ENCODE measurements around the gene CDH4.

CDH4 gene

DNA sequence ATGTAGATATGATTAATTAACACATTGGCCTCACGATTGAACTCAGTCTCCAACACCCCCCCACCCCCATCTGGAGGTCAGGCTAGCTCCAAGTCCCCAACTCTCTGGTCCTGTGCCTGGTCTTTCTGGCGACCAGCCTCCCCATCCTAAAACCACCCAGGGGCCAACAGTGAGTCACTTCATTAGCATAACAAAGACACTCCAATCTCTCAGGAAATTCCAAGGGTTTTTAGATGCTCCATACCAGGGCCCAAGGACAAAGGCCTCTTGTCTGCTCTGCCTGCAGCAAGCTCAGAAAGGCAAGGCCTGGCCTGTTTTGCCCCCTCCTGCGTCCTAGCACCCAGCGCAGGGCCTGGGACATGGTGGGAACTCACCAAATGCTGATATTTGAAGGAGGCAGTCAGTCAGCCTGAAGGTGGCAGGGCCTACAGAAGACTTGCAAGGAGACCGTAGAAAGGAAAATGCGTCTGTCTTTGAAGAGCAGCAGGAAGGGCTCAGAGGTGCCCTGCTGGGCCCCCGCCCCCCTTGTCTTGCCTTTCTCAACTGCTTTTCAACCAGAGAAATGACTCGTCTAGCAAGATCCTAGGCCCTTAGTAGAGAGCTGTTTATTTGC lies 184.7 kb downstream of the CDH4 start:
- H3K27me3 ChIP-seq (ENCODE audit: control insufficient read depth, insufficient read depth, low read length), result no peaks in the 10 kb centered on the region
- no peaks in the 10 kb centered on the region for H3K9me3 ChIP-seq (replicated peaks; ENCODE audit: low read length)
- H3K36me3 ChIP-seq (ENCODE audit: insufficient read depth, low read length), result peaks cover 3% of the 10 kb centered on the region
- no peak overlapping the region for H3K4me3 ChIP-seq (ENCODE audit: low read length)
- peak overlapping the region; percentile 65 for H3K4me2 ChIP-seq (ENCODE audit: low read length)
- peaks cover 23% of the 10 kb centered on the region for H3K4me1 ChIP-seq (ENCODE audit: control insufficient read depth, insufficient read depth, low read length)
- peak overlapping the region; percentile 12 for H3K9ac ChIP-seq (ENCODE audit: low read depth, low read length)

DNA sequence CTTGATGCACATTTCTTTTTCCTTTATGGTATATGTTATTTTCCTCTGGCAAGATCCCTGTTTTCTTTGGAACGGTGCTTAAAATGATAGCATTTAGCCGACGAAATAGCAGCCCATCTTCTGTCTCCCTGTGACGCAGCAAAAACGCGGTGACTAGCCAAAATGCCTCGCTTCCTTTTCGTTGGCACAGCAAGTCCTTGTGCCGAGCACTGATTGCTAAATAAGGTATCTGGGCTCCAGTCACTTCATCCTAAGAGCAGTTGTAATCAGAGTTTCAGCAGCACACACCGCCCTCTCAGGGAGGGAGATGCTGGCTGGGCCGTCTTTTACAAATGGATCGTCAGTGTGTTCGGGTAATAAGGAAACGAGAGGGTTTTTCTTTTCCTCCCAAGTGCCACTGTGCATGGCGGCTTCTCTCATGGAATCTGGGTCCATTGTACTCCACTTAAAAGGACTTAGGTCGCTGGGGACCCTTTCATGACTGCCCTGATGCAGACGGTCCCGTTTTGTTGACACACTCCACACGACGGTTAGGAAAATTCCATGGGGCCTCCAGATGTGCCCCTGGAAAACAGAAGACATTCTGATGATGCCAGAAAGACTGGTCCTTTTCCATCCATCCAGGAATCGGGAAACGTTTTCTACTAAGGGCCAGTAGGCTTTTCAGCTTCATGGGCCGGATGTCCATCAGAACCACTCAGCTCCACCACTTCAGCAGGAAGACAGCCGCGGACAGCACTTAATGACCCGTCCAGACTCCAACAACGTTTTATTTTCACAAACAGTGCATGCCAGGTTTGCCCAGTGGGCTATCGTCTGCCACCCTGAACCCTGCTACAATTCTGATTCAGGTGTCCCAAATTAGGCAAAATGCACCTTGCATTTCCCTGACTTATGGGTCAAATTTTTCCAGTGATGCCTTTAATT lies 185.5 kb downstream of the CDH4 start:
- Histone ChIP-seq H3K27me3 (ENCODE audit: control insufficient read depth, insufficient read depth, low read length) (no peaks in the 10 kb centered on the region), H3K4me3 (ENCODE audit: low read length) (no peak overlapping the region), H3K4me2 (ENCODE audit: low read length) (peak overlapping the region; percentile 65), H3K9ac (ENCODE audit: low read depth, low read length) (no peak overlapping the region), H3K36me3 (ENCODE audit: insufficient read depth, low read length) (peaks cover 3% of the 10 kb centered on the region), H3K4me1 (ENCODE audit: control insufficient read depth, insufficient read depth, low read length) (peaks cover 23% of the 10 kb centered on the region), H3K9me3 (replicated peaks; ENCODE audit: low read length) (no peaks in the 10 kb centered on the region)

DNA sequence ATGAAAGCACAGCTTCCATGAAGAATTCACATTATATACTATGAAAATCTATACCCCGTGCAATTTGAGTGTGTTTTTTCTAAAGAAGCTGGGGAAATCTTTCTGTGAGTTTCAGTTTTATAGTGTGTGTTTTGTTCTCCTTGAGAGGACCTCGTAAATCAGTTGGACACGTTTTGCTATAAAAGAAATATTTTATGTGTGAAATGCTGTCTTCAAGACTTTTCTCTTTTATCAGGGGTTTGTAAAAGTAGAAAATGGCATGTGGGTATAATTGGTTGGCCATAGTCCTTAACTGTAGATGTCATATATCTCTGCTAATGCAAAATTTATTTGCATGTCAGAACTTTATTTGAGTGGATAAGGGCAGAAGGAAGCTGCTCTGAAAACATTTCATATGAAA lies 186.2 kb downstream of the CDH4 start:
- Histone ChIP-seq H3K4me1 (ENCODE audit: control insufficient read depth, insufficient read depth, low read length) (peaks cover 27% of the 10 kb centered on the region), H3K4me3 (ENCODE audit: low read length) (no peak overlapping the region), H3K36me3 (ENCODE audit: insufficient read depth, low read length) (peaks cover 3% of the 10 kb centered on the region)

DNA sequence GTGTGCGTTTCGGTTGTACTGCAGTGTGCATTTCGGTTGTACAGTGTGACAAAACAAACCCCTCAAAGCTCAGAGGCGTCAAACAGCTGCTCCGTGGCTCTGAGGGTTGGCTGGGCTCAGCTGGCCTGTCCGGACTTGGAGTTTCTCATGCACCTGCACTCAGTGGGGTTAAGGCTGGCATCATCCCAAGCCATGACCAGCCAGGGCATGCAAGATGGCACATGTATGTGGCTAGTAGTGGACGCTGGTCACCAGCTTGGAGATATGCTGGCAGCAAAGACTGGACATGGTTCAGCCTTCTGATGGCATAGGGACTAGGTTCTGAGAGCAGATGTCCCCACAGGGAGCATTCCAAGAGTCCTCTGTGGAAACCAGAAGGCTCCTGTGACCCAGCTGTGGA lies 187.2 kb downstream of the CDH4 start:
- Histone ChIP-seq H3K36me3 (ENCODE audit: insufficient read depth, low read length) (peaks cover 3% of the 10 kb centered on the region), H3K9ac (ENCODE audit: low read depth, low read length) (no peak overlapping the region), H3K27me3 (ENCODE audit: control insufficient read depth, insufficient read depth, low read length) (no peaks in the 10 kb centered on the region), H3K9me3 (replicated peaks; ENCODE audit: low read length) (no peaks in the 10 kb centered on the region), H3K4me1 (ENCODE audit: control insufficient read depth, insufficient read depth, low read length) (peaks cover 27% of the 10 kb centered on the region), H3K4me3 (ENCODE audit: low read length) (no peak overlapping the region), H3K4me2 (ENCODE audit: low read length) (no peak overlapping the region)

More for the DNA sequence above, 186.2 kb downstream of the CDH4 start:
- H3K9ac ChIP-seq (ENCODE audit: low read depth, low read length), result no peak overlapping the region
- no peaks in the 10 kb centered on the region for H3K9me3 ChIP-seq (replicated peaks; ENCODE audit: low read length)
- H3K4me2 ChIP-seq (ENCODE audit: low read length), result no peak overlapping the region
- H3K27me3 ChIP-seq (ENCODE audit: control insufficient read depth, insufficient read depth, low read length), result no peaks in the 10 kb centered on the region

DNA sequence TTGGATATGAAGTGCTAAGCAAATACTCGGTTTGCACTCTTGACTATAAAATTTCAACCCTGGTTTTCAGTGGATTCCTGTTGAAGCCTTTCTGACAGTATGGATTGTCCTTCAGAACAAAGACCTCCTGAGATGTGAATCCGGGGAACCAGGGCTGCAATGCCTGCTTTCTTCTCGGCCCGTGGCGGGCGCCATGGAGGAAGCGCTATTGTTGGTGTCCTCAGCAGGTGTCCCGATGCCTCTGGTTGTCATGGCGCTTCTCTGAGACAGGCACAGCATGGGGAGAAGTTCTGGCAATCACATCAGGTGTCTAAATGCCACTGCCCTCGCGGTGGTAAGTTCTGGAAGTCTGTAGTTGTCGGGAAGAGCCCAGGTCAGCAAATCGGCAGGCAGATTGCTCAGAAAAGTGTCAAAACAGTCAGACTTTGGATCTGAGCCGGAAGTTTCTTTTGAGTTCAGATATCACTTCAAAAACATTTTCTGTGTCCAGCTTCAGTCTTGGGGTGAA lies 188.5 kb downstream of the CDH4 start:
- Histone ChIP-seq H3K9ac (ENCODE audit: low read depth, low read length) (no peak overlapping the region), H3K27me3 (ENCODE audit: control insufficient read depth, insufficient read depth, low read length) (no peaks in the 10 kb centered on the region), H3K9me3 (replicated peaks; ENCODE audit: low read length) (no peaks in the 10 kb centered on the region), H3K36me3 (ENCODE audit: insufficient read depth, low read length) (peaks cover 3% of the 10 kb centered on the region), H3K4me1 (ENCODE audit: control insufficient read depth, insufficient read depth, low read length) (peaks cover 27% of the 10 kb centered on the region), H3K4me2 (ENCODE audit: low read length) (no peak overlapping the region), H3K4me3 (ENCODE audit: low read length) (no peak overlapping the region)

DNA sequence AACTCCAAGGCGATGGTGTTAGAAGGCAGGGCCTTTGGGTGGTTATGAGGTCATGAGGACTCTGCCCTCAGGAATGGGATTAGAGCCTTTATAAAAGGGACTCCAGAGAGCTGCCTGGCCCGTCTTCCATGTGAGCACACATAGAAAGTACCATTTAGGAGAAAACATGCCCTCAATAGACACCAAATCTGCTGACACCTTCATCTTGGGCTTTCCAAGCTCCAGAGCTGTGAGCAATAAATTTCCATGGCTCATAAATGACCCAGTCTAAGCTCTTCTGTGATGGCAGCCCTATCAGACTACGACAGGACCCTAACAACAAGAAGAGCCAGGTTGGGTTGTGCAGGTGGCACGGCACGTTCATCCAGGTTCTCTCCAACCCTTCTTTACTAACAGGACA lies 189.5 kb downstream of the CDH4 start:
- H3K36me3 ChIP-seq (ENCODE audit: insufficient read depth, low read length), result no peaks in the 10 kb centered on the region
- H3K4me1 ChIP-seq (ENCODE audit: control insufficient read depth, insufficient read depth, low read length), result peaks cover 17% of the 10 kb centered on the region
- H3K9me3 ChIP-seq (replicated peaks; ENCODE audit: low read length), result no peaks in the 10 kb centered on the region
- H3K9ac ChIP-seq (ENCODE audit: low read depth, low read length), result no peak overlapping the region
- H3K4me2 ChIP-seq (ENCODE audit: low read length), result no peak overlapping the region
- H3K4me3 ChIP-seq (ENCODE audit: low read length), result no peak overlapping the region
- no peaks in the 10 kb centered on the region for H3K27me3 ChIP-seq (ENCODE audit: control insufficient read depth, insufficient read depth, low read length)

DNA sequence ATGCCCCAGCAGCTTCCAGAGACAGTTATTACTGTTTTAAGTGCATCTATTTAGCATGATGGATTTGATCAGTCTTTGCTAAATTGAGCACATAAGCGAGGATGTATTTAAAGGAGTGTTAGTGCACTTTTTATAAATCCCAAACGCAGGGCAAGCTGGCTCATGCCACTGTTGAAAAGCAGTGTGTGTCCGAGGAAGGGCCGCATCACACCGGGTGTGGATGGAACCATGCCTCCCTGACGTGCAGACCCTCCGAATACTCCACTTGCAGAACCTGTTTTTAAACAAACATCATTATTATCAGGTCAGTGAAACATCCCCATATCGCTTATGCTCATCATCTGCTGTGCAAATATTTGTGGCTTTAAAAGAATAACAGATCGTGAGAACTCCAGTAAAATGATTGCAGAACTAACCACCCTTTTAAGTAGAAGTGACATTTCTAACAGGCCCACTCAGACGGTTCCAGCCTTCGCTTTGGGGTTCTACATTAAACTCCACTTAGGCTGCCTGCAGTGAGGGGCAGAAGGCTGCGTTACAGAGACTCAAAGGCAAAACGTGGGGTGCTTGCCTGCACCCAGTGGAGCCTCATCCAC lies 190.1 kb downstream of the CDH4 start:
- no peaks in the 10 kb centered on the region for H3K36me3 ChIP-seq (ENCODE audit: insufficient read depth, low read length)
- no peaks in the 10 kb centered on the region for H3K9me3 ChIP-seq (replicated peaks; ENCODE audit: low read length)
- no peak overlapping the region for H3K4me2 ChIP-seq (ENCODE audit: low read length)
- H3K9ac ChIP-seq (ENCODE audit: low read depth, low read length), result no peak overlapping the region
- H3K4me1 ChIP-seq (ENCODE audit: control insufficient read depth, insufficient read depth, low read length), result peaks cover 11% of the 10 kb centered on the region
- H3K27me3 ChIP-seq (ENCODE audit: control insufficient read depth, insufficient read depth, low read length), result no peaks in the 10 kb centered on the region
- no peak overlapping the region for H3K4me3 ChIP-seq (ENCODE audit: low read length)

DNA sequence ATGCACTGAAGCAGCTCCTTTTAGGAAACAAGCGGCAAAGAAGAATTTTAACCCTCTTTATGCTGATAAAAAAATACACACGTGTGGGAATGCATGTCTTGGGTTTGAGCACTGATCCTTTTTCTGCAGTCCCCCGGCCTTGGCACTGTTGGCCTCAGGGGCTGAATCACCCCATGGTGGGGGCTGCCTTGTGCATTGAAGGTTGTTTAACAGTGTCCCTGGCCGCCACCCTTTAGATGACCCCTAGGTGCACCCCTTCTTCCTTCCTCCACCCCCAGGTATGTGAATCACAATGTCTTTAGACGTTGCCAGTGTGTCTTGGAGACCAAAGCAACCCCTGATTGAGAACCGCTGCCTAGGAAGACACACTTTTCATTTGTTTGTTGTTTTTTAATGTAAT lies 190.7 kb downstream of the CDH4 start:
- H3K4me3 ChIP-seq (ENCODE audit: low read length), result no peak overlapping the region
- H3K9me3 ChIP-seq (replicated peaks; ENCODE audit: low read length), result no peaks in the 10 kb centered on the region
- no peak overlapping the region for H3K4me2 ChIP-seq (ENCODE audit: low read length)
- H3K9ac ChIP-seq (ENCODE audit: low read depth, low read length), result no peak overlapping the region
- no peaks in the 10 kb centered on the region for H3K36me3 ChIP-seq (ENCODE audit: insufficient read depth, low read length)
- H3K4me1 ChIP-seq (ENCODE audit: control insufficient read depth, insufficient read depth, low read length), result peaks cover 6% of the 10 kb centered on the region
- no peaks in the 10 kb centered on the region for H3K27me3 ChIP-seq (ENCODE audit: control insufficient read depth, insufficient read depth, low read length)

DNA sequence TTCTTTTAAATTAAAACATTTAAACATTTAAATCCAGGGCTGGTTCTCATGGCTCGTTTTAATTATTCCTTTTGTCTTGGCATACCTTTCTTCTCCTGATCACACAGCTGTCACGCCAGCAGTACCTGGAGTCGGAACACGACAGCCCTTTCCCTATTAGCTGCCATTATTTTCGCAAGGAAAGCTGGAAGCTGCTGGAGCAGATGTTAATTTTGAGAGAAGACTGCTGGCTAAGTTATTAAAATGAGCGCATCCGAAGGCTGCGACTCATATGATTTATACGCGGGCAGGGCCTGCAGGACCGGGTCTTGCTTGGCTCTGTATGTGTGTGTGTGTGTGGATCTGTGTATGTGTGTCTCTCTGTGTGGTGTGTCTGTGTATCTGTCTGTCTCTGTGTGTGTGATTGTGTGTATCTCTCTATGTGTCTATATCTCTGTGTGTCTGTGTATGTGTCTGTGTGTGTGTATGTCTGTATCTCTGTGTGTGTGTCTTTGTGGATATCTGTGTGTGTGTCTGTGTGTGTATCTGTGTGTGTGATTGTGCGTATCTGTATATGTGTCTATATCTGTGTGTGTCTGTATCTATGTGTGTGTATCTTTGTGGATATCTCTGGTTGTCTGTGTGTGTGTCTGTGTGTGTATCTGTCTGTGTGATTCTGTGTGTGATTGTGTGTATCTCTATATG lies 191.5 kb downstream of the CDH4 start:
- H3K9me3 ChIP-seq (replicated peaks; ENCODE audit: low read length), result no peaks in the 10 kb centered on the region
- H3K4me1 ChIP-seq (ENCODE audit: control insufficient read depth, insufficient read depth, low read length), result peaks cover 4% of the 10 kb centered on the region
- H3K4me3 ChIP-seq (ENCODE audit: low read length), result no peak overlapping the region
- no peak overlapping the region for H3K4me2 ChIP-seq (ENCODE audit: low read length)
- no peaks in the 10 kb centered on the region for H3K36me3 ChIP-seq (ENCODE audit: insufficient read depth, low read length)
- H3K27me3 ChIP-seq (ENCODE audit: control insufficient read depth, insufficient read depth, low read length), result no peaks in the 10 kb centered on the region
- H3K9ac ChIP-seq (ENCODE audit: low read depth, low read length), result no peak overlapping the region

DNA sequence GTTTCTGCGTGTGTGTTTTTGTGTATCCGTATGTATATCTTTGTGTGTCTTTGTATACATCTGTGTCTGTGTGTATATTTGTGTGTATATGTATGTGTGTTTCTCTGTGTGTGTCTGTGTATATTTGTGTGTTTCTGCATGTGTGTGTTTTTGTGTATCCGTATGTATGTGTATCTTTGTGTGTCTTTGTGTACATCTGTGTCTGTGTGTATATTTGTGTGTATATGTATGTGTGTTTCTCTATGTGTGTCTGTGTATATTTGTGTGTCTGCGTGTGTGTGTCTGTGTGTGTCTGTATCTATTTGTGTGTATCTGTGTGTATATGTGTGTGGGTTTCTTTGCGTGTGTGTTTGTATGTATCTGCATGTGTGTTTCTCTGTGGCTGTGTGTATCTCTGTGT lies 192.6 kb downstream of the CDH4 start:
- Histone ChIP-seq H3K36me3 (ENCODE audit: insufficient read depth, low read length) (no peaks in the 10 kb centered on the region), H3K27me3 (ENCODE audit: control insufficient read depth, insufficient read depth, low read length) (no peaks in the 10 kb centered on the region), H3K4me1 (ENCODE audit: control insufficient read depth, insufficient read depth, low read length) (peaks cover 9% of the 10 kb centered on the region), H3K4me2 (ENCODE audit: low read length) (no peak overlapping the region), H3K4me3 (ENCODE audit: low read length) (no peak overlapping the region), H3K9ac (ENCODE audit: low read depth, low read length) (no peak overlapping the region), H3K9me3 (replicated peaks; ENCODE audit: low read length) (no peaks in the 10 kb centered on the region)

DNA sequence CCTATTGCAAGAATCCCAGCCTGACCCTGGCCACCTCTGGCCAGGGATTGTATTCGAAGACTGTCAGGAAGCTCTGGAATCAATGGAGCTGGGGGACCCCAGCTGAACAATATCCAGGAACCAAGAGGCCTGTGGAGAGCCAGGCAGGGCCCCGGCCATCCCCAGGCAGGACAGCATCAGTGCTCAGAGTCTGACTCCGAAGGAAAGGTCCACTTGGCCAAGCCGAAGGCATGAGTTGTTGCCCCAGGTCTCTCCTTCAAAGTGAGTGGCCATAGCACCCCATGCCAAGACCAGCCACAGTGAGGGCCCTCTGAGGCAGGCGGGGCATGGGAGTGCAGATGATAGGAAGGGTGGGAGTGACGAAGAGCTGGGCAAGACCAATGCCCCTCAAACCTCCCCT lies 193.1 kb downstream of the CDH4 start:
- Histone ChIP-seq H3K36me3 (ENCODE audit: insufficient read depth, low read length) (no peaks in the 10 kb centered on the region), H3K4me1 (ENCODE audit: control insufficient read depth, insufficient read depth, low read length) (peaks cover 14% of the 10 kb centered on the region), H3K4me3 (ENCODE audit: low read length) (no peak overlapping the region), H3K4me2 (ENCODE audit: low read length) (no peak overlapping the region), H3K9me3 (replicated peaks; ENCODE audit: low read length) (no peaks in the 10 kb centered on the region), H3K9ac (ENCODE audit: low read depth, low read length) (no peak overlapping the region), H3K27me3 (ENCODE audit: control insufficient read depth, insufficient read depth, low read length) (no peaks in the 10 kb centered on the region)
